Activated naive CD4-positive, alpha-beta T cell treated with anti-CD3 and anti-CD28 coated beads, Interleukin-2, amount 10 ng/mL, durations not matched to agents 5 hours and 36 hours (primary cell): Measurements from ENCODE around the gene DCAF10. TPM values are rescaled to one million over a fixed set of nuclear protein-coding genes. Genes with fewer than 3 reads are reported as not detected.

Source experiments
- total RNA-seq, 2 experiments: library from RNA; stranded (reverse); gene quantifications; one replicate each; pipeline ENCODE4 v1.2.3, GENCODE V29; 2021

The DCAF10 gene, protein sequence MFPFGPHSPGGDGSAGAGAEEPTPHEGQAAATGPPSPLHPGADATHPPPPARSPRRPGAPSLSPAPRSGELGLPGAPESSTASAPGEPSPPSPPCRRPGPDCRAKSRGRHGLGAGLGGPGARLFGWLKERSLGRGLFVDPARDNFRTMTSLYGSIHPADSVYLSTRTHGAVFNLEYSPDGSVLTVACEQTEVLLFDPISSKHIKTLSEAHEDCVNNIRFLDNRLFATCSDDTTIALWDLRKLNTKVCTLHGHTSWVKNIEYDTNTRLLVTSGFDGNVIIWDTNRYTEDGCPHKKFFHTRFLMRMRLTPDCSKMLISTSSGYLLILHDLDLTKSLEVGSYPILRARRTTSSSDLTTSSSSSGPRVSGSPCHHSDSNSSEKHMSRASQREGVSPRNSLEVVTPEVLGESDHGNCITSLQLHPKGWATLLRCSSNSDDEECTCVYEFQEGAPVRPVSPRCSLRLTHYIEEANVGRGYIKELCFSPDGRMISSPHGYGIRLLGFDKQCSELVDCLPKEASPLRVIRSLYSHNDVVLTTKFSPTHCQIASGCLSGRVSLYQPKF
- 10 to 100 TPM; 16.9 to 20.4 TPM for total RNA-seq

DNA sequence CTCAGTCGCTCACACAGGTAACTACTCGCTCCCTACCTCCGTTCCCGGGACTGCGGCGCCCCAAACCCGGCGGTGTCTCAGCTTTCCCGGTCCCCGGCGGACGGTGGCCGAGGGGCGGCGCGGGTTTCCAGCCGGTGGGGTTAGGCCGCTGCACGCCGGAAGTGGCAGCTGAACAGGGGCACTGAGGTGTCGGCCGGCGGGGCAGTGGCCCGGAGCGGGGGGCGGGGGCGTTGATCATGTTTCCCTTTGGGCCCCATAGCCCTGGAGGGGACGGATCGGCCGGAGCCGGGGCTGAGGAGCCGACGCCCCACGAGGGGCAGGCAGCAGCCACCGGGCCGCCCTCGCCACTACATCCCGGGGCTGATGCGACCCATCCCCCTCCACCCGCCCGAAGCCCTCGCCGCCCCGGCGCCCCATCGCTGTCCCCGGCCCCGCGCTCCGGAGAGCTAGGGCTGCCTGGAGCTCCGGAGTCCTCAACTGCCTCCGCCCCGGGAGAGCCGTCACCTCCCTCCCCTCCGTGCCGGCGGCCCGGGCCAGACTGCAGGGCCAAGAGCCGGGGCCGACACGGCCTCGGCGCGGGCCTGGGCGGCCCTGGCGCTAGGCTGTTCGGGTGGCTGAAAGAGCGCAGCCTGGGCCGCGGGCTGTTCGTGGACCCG lies at the start of gene DCAF10:
TSS of gene DCAF10 (plus strand) at position 167 of the 656 bp plus-strand sequence. CDS start at position 237, 70 bp downstream.

DNA sequence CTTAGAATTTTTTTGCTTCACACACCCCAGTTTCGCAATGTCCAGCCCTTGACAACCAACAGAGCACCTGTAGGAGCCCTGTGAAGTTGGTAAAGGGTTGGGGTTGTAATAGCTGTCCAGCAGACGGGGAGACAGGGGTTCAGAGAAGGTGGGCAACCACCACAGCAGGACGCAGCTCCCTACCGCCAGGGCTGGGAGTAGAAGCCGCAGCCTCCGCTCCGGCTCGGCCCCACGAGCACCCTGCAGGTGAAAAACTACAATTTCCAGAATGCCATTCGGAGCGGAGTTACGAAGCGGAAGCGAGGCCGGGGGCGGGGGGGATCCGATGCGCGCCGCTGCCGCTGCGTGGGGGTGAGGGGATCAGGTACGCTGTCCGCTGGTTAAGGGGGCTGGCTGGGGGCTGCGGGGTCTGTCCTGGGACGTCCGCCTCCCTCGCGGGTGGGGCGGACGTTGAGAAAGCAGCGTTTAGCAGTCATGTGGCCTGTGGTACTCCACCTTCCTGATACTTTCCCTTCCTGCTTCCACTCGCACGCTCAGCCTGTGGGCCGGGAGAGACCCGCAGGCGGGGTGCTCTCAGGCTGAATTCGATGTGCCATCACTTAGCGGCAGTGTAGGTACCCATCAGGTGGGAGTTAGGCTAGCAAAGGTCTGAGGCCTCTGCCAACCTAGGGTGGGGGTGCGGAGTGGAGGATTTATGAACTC lies 47.0 kb upstream of the DCAF10 start, which contains the start of gene TRMT10B:
TSS of gene TRMT10B (plus strand) at position 317 of the 702 bp plus-strand sequence. CDS start 8,127 bp downstream, outside the sequence.

DNA sequence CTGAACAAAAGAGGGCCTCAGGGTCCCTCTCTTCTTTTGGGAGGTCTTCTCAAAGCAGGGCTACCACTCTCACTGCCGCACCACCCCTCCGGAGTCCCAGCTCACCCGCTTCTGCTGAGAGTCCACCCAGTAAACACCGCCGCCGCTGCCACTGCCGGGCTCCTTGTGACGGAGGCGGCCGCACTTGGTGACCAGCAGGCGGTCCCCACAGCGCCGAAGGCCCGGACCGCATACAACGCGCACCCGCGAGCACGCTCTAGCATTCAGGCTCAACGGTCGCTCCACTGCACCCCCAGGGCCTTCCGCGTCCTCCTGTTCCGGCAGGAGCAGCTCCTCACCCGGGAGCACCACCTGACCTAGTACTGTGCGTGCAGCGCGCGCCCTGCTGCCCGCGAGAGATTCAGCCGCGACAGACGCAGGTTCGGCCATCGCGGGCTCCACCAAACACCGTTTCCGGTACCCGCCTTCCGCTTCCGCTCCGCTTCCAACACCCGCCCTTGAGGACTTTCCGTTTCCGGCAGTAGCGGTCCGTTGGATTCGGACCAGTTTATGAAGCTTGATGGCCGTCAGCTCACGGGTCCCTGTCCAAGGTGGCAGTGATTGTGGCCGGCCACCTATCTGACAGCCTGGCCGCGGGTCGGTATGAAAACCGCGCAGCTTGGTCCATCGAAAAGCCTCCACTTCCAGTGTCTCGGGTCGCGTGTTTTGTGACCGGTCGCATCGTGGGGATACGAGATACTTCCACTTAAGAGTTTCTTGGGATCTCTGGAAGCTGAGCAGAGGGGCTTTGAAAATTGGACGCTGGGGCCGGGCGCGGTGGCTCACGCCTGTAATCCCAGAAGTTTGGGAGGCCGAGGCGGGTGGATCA lies 15.7 kb upstream of the DCAF10 start, which contains the start of gene EXOSC3:
TSS of gene EXOSC3 (minus strand) at position 449 of the 868 bp plus-strand sequence. CDS start at position 429, 20 bp downstream.

DNA sequence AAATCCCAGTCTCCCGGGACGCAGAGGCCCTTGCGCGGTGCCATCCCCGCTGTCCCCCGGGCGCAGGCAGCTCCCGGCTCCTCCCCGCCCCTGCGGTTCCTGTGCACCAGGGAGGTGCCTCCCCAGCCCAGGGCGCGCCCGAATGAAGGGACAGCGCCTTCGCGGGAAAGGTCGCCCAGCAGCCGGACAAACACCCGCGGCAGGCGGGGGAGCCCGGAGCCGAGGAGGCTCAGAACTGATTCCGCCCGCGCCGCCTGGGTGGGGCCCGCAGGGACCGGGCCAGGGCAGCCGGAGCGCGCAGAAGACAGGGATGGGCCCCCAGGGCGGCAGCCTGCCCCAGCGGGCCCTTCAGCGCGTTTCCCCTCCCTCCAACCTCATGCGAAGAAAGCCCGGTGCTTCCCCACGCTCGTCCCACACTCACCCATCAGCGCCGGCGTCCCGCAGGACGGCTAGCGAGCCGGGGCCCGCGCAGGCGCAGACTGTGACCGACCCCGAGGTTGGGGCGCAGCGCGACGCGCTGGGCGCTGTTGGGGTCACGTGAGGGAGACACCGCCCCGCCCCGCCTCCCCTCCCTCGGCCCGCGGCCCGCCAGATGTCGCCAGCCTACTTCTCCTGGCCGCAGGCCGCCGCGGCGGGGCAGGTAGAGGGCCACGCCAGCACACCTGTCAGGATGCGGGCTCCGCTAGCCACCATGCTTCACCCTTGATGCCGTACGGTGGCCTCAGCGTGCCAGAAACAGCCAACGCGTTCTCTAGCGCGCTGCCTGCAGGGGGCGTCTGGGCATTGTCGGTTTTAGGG lies 103.2 kb downstream of the DCAF10 start, which contains the start of gene SLC25A51:
TSS of gene SLC25A51 (minus strand) at position 481 of the 798 bp plus-strand sequence. CDS start 15,577 bp downstream, outside the sequence.

Other genes with a start within 250 kb of the DCAF10 start
- 1 to 10 TPM; 2.5 to 3.5 TPM for gene FBXO10, start 224.4 kb upstream of the DCAF10 start, total RNA-seq
- gene TOMM5, start 208.2 kb upstream of the DCAF10 start, total RNA-seq, result 10 to 100 TPM; 71.6 to 75.6 TPM
- gene FRMPD1, start 149.8 kb upstream of the DCAF10 start, total RNA-seq, result not detected
- 10 to 100 TPM; 14.6 to 15.4 TPM for gene TRMT10B, start 47.0 kb upstream of the DCAF10 start, total RNA-seq
- 10 to 100 TPM; 50.4 to 65.0 TPM for gene EXOSC3, start 15.7 kb upstream of the DCAF10 start, total RNA-seq
- gene SLC25A51, start 103.3 kb downstream of the DCAF10 start, total RNA-seq, result 10 to 100 TPM; 31.5 to 32.3 TPM